Chondrocyte (in vitro differentiated cells): Measurements from ENCODE around the gene KRTAP20-3. TPM values are rescaled to one million over a fixed set of nuclear protein-coding genes. Genes with fewer than 3 reads are reported as not detected.

Experiments
- DNase-seq: peaks from one replicate; pipeline ENCODE4 v3.0.0; 2021; ENCODE audit warnings: mixed read lengths, low spot score
- H3K27ac Mint-ChIP-seq: one replicate; pipeline ENCODE4 v1.8.0; 2021; ENCODE audit warnings: mild to moderate bottlenecking, moderate library complexity, mixed read lengths; ENCODE audit not compliant: unreplicated experiment
- H3K27me3 Mint-ChIP-seq: 2 replicates; pipeline ENCODE4 v1.8.0; 2021; ENCODE audit warnings: low read depth, mixed read lengths
- H3K36me3 Mint-ChIP-seq: 2 replicates; pipeline ENCODE4 v1.8.0; 2021; ENCODE audit warnings: low read depth, mixed read lengths
- H3K4me1 Mint-ChIP-seq: 2 replicates; pipeline ENCODE4 v1.8.0; 2021; ENCODE audit warnings: low read depth, mild to moderate bottlenecking, mixed read lengths
- H3K4me3 Mint-ChIP-seq: one replicate; pipeline ENCODE4 v1.8.0; 2021; ENCODE audit warnings: mild to moderate bottlenecking, moderate library complexity, mixed read lengths; ENCODE audit not compliant: unreplicated experiment
- H3K9me3 Mint-ChIP-seq: 2 replicates; pipeline ENCODE4 v1.8.0; 2021; ENCODE audit warnings: low read depth, mixed read lengths
- CTCF ChIP-seq: fragments of 200-600 bp; sonication (generic); IDR thresholded peaks from 2 replicates; pipeline ENCODE4 v1.5.0; 2021; ENCODE audit warnings: antibody characterized with exemption, mild to moderate bottlenecking, moderate library complexity
- total RNA-seq: library from RNA; stranded (reverse); gene quantifications from 3 replicates; pipeline ENCODE4 v1.2.1, GENCODE V29; 2021

Gene KRTAP20-3
- total RNA-seq, 1 donor from 2014 or later: not detected

GRCh38 chr21:30638686-30639085, 4.0 kb upstream of the KRTAP20-3 start:
- H3K27me3 Mint-ChIP-seq: no peaks in the 10 kb centered on the region
- no peak for DNase-seq
- peaks cover 20% of the 10 kb centered on the region for H3K9me3 Mint-ChIP-seq
- no peaks in the 10 kb centered on the region for H3K36me3 Mint-ChIP-seq
- H3K4me1 Mint-ChIP-seq: no peaks in the 10 kb centered on the region
- no peak for TF ChIP-seq CTCF
- H3K27ac Mint-ChIP-seq: no peak overlapping the region
- H3K4me3 Mint-ChIP-seq: no peak overlapping the region

- Mint-ChIP-seq H3K27ac (no peak overlapping the region), H3K36me3 (no peaks in the 10 kb centered on the region), H3K4me3 (no peak overlapping the region), H3K9me3 (peaks cover 30% of the 10 kb centered on the region), H3K27me3 (no peaks in the 10 kb centered on the region), H3K4me1 (no peaks in the 10 kb centered on the region)
- no peak for TF ChIP-seq CTCF
- DNase-seq: no peak
These were observed 4.3 kb downstream of the KRTAP20-3 start for GRCh38 chr21:30646904-30647414.

DNA sequence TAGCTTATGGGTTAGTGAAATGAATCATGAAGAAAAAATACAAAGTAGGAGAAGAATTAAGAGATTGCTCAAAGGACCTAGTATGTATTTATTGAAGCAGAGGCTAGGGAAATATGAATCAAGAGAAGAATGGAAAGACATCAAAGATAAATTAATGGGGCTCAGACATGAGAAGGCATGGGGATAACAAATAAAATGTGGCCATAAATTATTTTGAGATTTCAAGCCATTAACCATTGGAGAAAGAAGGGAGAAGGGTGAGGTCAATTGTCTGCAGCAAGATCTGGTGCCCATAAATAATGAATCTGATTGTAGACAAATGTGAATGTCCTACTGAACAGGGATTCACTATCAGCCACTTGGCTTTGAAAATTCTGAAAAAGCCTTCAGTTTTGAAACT, 10.2 kb downstream of the KRTAP20-3 start:
- no peak for TF ChIP-seq CTCF
- H3K27me3 Mint-ChIP-seq: no peaks in the 10 kb centered on the region
- H3K4me1 Mint-ChIP-seq: no peaks in the 10 kb centered on the region
- H3K4me3 Mint-ChIP-seq: no peak overlapping the region
- H3K36me3 Mint-ChIP-seq: no peaks in the 10 kb centered on the region
- no peak for DNase-seq
- H3K9me3 Mint-ChIP-seq: peaks cover 13% of the 10 kb centered on the region
- no peak overlapping the region for H3K27ac Mint-ChIP-seq

DNA sequence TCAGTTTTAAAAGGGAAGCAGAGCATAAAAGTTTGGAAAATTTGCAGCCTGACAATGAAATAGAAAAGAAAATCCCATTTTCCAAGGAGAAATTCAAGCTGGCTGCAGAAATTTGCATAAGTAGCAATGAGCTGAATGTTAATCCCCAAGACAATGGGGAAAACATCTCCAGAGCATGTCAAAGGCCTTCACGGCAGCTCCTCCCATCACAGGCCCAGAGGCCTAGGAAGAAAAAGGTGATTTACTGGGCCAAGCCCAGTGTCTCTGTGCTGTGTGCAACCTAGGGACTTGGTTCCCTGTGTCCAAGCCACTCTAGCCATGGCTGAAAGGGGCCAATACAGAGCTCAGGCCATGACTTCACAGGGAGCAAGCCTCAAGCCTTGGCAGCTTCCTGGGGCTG, 26.1 kb downstream of the KRTAP20-3 start:
- no peak for TF ChIP-seq CTCF
- H3K9me3 Mint-ChIP-seq: peaks cover 41% of the 10 kb centered on the region
- no peaks in the 10 kb centered on the region for H3K27me3 Mint-ChIP-seq
- H3K36me3 Mint-ChIP-seq: no peaks in the 10 kb centered on the region
- no peaks in the 10 kb centered on the region for H3K4me1 Mint-ChIP-seq
- no peak overlapping the region for H3K27ac Mint-ChIP-seq
- H3K4me3 Mint-ChIP-seq: no peak overlapping the region
- DNase-seq: no peak

- Mint-ChIP-seq H3K4me1 (no peaks in the 10 kb centered on the region), H3K27ac (no peak overlapping the region), H3K9me3 (peaks cover 50% of the 10 kb centered on the region), H3K36me3 (no peaks in the 10 kb centered on the region), H3K27me3 (no peaks in the 10 kb centered on the region), H3K4me3 (no peak overlapping the region)
- DNase-seq: no peak
- no peak for TF ChIP-seq CTCF
These were observed 30.5 kb downstream of the KRTAP20-3 start for GRCh38 chr21:30672985-30673650.
